OCI-LY7 (cell line): ENCODE data around the gene MTCP1.
A peak's percentile ranks its signal among the peaks of the same experiment; 100 is the strongest.

Experiments used
- CTCF ChIP-seq: fragments of 200-600 bp; sonication (generic); conservative IDR thresholded peaks from 2 replicates; pipeline ENCODE4 v1.5.1; 2014; ENCODE audit warnings: mild to moderate bottlenecking, antibody characterized with exemption, low read length, moderate library complexity, mixed read lengths
- EZH2phosphoT487 ChIP-seq: fragments of 200-600 bp; sonication (generic); IDR thresholded peaks from 2 replicates; pipeline ENCODE4 v1.6.1; 2018; ENCODE audit warnings: low read depth, borderline replicate concordance, mild to moderate bottlenecking, mixed run types, antibody characterized with exemption, low read length, moderate library complexity, mixed read lengths

GRCh38 chrX:155048977-155049619, 21.8 kb downstream of the MTCP1 start:
- TF ChIP-seq CTCF (peak; percentile 79), EZH2phosphoT487 (no peak)
